Measurements from ENCODE around the gene AKAP12. TPM values are rescaled to one million over a fixed set of nuclear protein-coding genes. Genes with fewer than 3 reads are reported as not detected.

The AKAP12 gene
- total and polyA plus RNA-seq, 2 donors (not counting 1 experiment from before 2014, with no cell fraction given) = 0.04 to 0.22 TPM

DNA sequence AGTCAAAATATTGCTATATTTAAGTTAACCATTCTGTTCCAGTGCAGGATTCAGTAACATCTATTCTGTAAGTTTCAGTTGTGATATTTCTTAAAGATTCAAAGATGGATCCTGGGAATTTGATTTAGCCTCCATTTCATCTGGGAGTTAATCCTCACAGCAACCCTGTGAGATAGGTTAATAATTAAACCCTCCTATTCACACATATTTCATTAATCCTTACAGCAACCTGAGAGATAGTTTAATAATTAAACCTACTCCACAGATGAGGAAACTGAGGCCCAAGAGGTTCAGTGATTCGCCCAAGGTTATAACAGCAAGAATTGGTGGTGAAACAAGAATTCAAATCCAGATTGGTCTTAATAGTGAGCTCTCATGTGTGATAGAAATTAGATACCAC is 162.5 kb downstream of the AKAP12 start:
- H2AFZ ChIP-seq (ENCODE audit: insufficient read depth, low read depth, low read length, poor library complexity, severe bottlenecking) = no peak overlapping the region
- DNase-seq (no peak), ATAC-seq (ENCODE audit: low read depth) (no peak)
- H4K20me1 ChIP-seq (ENCODE audit: control insufficient read depth, insufficient read depth, low read length, poor library complexity, severe bottlenecking) = peaks cover 72% of the 10 kb centered on the region
- intact Hi-C loops (cut with micrococcal nuclease) = no loop called here
- no CpG with 5 or more reads among the region's 1 CpG for WGBS (ENCODE audit: insufficient coverage)
- CTCF ChIA-PET = interaction anchor here (0.8 kb wide), 1 partner anchor 984 kb away, joined by 3 read pairs; no protein-coding TSS in a partner anchor
- Mint-ChIP-seq H3K4me1 (peaks cover 31% of the 10 kb centered on the region), H3K9me3 (ENCODE audit: insufficient read depth) (no peaks in the 10 kb centered on the region), H3K27ac (peak overlapping the region; percentile 75), H3K27me3 (no peaks in the 10 kb centered on the region), H3K4me3 (no peak overlapping the region)
- no peak overlapping the region for H3K4me2 ChIP-seq (replicated peaks; ENCODE audit: low read depth, low read length, poor library complexity, severe bottlenecking)
- no peak for TF ChIP-seq EZH2 (IDR thresholded peaks at IDR 0.05; ENCODE audit: borderline replicate concordance, insufficient read depth, low read depth, low read length, poor library complexity, severe bottlenecking)
- TF ChIP-seq, protein P1, sequence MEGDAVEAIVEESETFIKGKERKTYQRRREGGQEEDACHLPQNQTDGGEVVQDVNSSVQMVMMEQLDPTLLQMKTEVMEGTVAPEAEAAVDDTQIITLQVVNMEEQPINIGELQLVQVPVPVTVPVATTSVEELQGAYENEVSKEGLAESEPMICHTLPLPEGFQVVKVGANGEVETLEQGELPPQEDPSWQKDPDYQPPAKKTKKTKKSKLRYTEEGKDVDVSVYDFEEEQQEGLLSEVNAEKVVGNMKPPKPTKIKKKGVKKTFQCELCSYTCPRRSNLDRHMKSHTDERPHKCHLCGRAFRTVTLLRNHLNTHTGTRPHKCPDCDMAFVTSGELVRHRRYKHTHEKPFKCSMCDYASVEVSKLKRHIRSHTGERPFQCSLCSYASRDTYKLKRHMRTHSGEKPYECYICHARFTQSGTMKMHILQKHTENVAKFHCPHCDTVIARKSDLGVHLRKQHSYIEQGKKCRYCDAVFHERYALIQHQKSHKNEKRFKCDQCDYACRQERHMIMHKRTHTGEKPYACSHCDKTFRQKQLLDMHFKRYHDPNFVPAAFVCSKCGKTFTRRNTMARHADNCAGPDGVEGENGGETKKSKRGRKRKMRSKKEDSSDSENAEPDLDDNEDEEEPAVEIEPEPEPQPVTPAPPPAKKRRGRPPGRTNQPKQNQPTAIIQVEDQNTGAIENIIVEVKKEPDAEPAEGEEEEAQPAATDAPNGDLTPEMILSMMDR (IDR thresholded peaks at IDR 0.05) = no peak
- POLR2A ChIA-PET = interaction anchor here (1.3 kb wide), 1 partner anchor 12 kb away, joined by 4 read pairs; no protein-coding TSS in a partner anchor
- no peak overlapping the region for H3K4me3 ChIP-seq (ENCODE audit: control extremely low read depth in 1 of 5, extremely low read depth in 1 of 5, insufficient read depth in 1 of 5, low read depth in 2 of 5, low read length in 4 of 5)
- H3K9ac ChIP-seq (ENCODE audit: low read length) = no peak overlapping the region
- H3K36me3 ChIP-seq (replicated peaks in 1 of 2; ENCODE audit: control extremely low read depth in 1 of 2, control insufficient read depth in 1 of 2, extremely low read depth in 1 of 2, insufficient read depth in 2 of 2, low read length in 1 of 2) = peaks cover 4 to 36% of the 10 kb centered on the region in 2 experiments
- H3K79me2 ChIP-seq (ENCODE audit: control insufficient read depth, insufficient read depth, low read length) = peaks cover 67% of the 10 kb centered on the region
- H3K4me1 ChIP-seq (ENCODE audit: control insufficient read depth in 2 of 2, insufficient read depth in 2 of 2, low read length in 2 of 2) = peaks cover 2 to 7% of the 10 kb centered on the region in 2 donors
- no peaks in the 10 kb centered on the region for H3K27me3 ChIP-seq (replicated peaks in 1 of 4; ENCODE audit: control extremely low read depth in 1 of 4, control insufficient read depth in 3 of 4, insufficient read depth in 4 of 4, low read length in 3 of 4)
- peak overlapping the region in 1 of 2 donors; percentile 54 for H3K27ac ChIP-seq (ENCODE audit: low read length in 2 of 2)
- no peaks in the 10 kb centered on the region for H3K9me3 ChIP-seq (ENCODE audit: control extremely low read depth in 1 of 3, control insufficient read depth in 2 of 3, insufficient read depth in 1 of 3, low read length in 2 of 3)

DNA sequence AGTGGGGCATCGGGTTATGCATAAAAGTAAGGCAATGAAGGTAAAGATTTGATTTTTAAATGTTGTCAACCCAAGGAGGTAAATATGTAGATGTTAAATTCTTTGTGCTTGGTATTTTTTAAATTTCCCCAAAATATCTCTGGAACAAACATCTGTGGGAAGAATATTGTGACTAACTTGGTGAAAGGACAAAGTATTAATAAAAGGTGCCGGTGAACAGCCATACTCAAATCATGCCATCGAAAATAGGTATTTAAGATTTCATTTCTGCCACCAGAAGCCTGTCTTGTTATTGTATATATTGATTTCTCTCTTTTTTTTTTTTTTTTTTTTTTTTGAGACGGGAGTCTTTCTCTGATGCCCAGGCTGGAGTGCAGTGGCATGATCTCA is 164.1 kb downstream of the AKAP12 start:
- DNase-seq (no peak), ATAC-seq (ENCODE audit: low read depth) (no peak)
- CTCF ChIA-PET = no interaction called here
- Histone ChIP-seq H3K4me2 (replicated peaks; ENCODE audit: low read depth, low read length, poor library complexity, severe bottlenecking) (no peak overlapping the region), H3K4me1 (ENCODE audit: control insufficient read depth in 2 of 2, insufficient read depth in 2 of 2, low read length in 2 of 2) (peaks cover 0 to 3% of the 10 kb centered on the region in 2 donors), H3K4me3 (ENCODE audit: control extremely low read depth in 1 of 5, extremely low read depth in 1 of 5, insufficient read depth in 1 of 5, low read depth in 2 of 5, low read length in 4 of 5) (no peak overlapping the region), H3K9ac (ENCODE audit: low read length) (no peak overlapping the region), H3K79me2 (ENCODE audit: control insufficient read depth, insufficient read depth, low read length) (peaks cover 51% of the 10 kb centered on the region), H3K36me3 (replicated peaks in 1 of 2; ENCODE audit: control extremely low read depth in 1 of 2, control insufficient read depth in 1 of 2, extremely low read depth in 1 of 2, insufficient read depth in 2 of 2, low read length in 1 of 2) (peaks cover 3 to 26% of the 10 kb centered on the region in 2 experiments), H3K27me3 (replicated peaks in 1 of 4; ENCODE audit: control extremely low read depth in 1 of 4, control insufficient read depth in 3 of 4, insufficient read depth in 4 of 4, low read length in 3 of 4) (no peaks in the 10 kb centered on the region), H3K27ac (ENCODE audit: low read length in 2 of 2) (no peak overlapping the region), H3K9me3 (ENCODE audit: control extremely low read depth in 1 of 3, control insufficient read depth in 2 of 3, insufficient read depth in 1 of 3, low read length in 2 of 3) (no peaks in the 10 kb centered on the region), H2AFZ (ENCODE audit: insufficient read depth, low read depth, low read length, poor library complexity, severe bottlenecking) (no peak overlapping the region), H4K20me1 (ENCODE audit: control insufficient read depth, insufficient read depth, low read length, poor library complexity, severe bottlenecking) (peaks cover 55% of the 10 kb centered on the region)
- POLR2A ChIA-PET = no interaction called here
- H3K4me1 Mint-ChIP-seq = peaks cover 27% of the 10 kb centered on the region
- intact Hi-C loops (cut with micrococcal nuclease) = no loop called here
- H3K27me3 Mint-ChIP-seq = no peaks in the 10 kb centered on the region
- no peak overlapping the region for H3K4me3 Mint-ChIP-seq
- H3K9me3 Mint-ChIP-seq (ENCODE audit: insufficient read depth) = no peaks in the 10 kb centered on the region
- H3K27ac Mint-ChIP-seq = no peak overlapping the region
- TF ChIP-seq EZH2 (IDR thresholded peaks at IDR 0.05; ENCODE audit: borderline replicate concordance, insufficient read depth, low read depth, low read length, poor library complexity, severe bottlenecking) = no peak
- TF ChIP-seq, protein P1 (IDR thresholded peaks at IDR 0.05) = no peak
- no CpG with 5 or more reads among the region's 4 CpGs for WGBS (ENCODE audit: insufficient coverage)

Small RNAs within 50 kb of the gene (small RNA-seq; reads per million reads assigned to genes)
- not detected for gene RF00019 (ENCODE audit: insufficient read length, low read depth, low replicate concordance)
- not detected for gene RNU6-1247P (ENCODE audit: insufficient read length, low read depth, low replicate concordance)
- not detected for gene RNU6-300P (ENCODE audit: insufficient read length, low read depth, low replicate concordance)
- not detected for gene RNY4P20 (ENCODE audit: insufficient read length, low read depth, low replicate concordance)

Other genes starting within 250 kb of the AKAP12 start
- 17.6 and 19.3 TPM in 2 replicates for gene ZBTB2, start 151.6 kb downstream of the AKAP12 start, total RNA-seq
- gene ZBTB2, start 151.6 kb downstream of the AKAP12 start, polyA plus RNA-seq = 15.9 and 32.5 TPM in 2 replicates
- 15.7 and 19.8 TPM in 2 replicates for gene RMND1, start 212.2 kb downstream of the AKAP12 start, total RNA-seq
- gene RMND1, start 212.2 kb downstream of the AKAP12 start, polyA plus RNA-seq = 4.3 and 5.2 TPM in 2 replicates

Data from B cell (primary cell).